ENCODE results near the gene TNFSF13B.
"Not testable (repeated sequence)": the region's sequence is repeated elsewhere in the genome, so short reads cannot be mapped to it uniquely, and the experiment has no call there.

TNFSF13B gene

GRCh38 chr13:108269601-108270328 lies at the start of gene TNFSF13B:
Gene TNFSF13B, plus strand, starts transcription at chr13:108269718. Its CDS starts 178 bp downstream, at chr13:108269896.
- peak; percentile 74 for DNase-seq
- in situ Hi-C loops (cut with MboI; ENCODE audit: low pct_unique_long_range_greater_than_20kb, low sequenced_read_pairs): no loop called here

GRCh38 chr13:108220041-108220440 lies 49.5 kb upstream of the TNFSF13B start:
- DNase-seq: no peak
- in situ Hi-C loops (cut with MboI; ENCODE audit: low pct_unique_long_range_greater_than_20kb, low sequenced_read_pairs): no loop called here

- DNase-seq: no peak
- in situ Hi-C loops (cut with MboI; ENCODE audit: low pct_unique_long_range_greater_than_20kb, low sequenced_read_pairs): no loop called here
Observed at GRCh38 chr13:108223687-108224503, 45.6 kb upstream of the TNFSF13B start.

- in situ Hi-C loops (cut with MboI; ENCODE audit: low pct_unique_long_range_greater_than_20kb, low sequenced_read_pairs): no loop called here
- peak; percentile 20 for DNase-seq
Observed at GRCh38 chr13:108225440-108225839, 44.1 kb upstream of the TNFSF13B start.

- no peak for DNase-seq
Observed at GRCh38 chr13:108226184-108226583, 43.3 kb upstream of the TNFSF13B start.

GRCh38 chr13:108227651-108228272 lies 41.8 kb upstream of the TNFSF13B start:
- in situ Hi-C loops (cut with MboI; ENCODE audit: low pct_unique_long_range_greater_than_20kb, low sequenced_read_pairs): no loop called here
- peak; percentile 70 for DNase-seq

More at GRCh38 chr13:108226184-108226583, 43.3 kb upstream of the TNFSF13B start:
- in situ Hi-C loops (cut with MboI; ENCODE audit: low pct_unique_long_range_greater_than_20kb, low sequenced_read_pairs): no loop called here

GRCh38 chr13:108230377-108230776 lies 39.1 kb upstream of the TNFSF13B start:
- DNase-seq: no peak
- in situ Hi-C loops (cut with MboI; ENCODE audit: low pct_unique_long_range_greater_than_20kb, low sequenced_read_pairs): no loop called here

GRCh38 chr13:108249150-108249549 lies 20.4 kb upstream of the TNFSF13B start:
- DNase-seq: no peak

GRCh38 chr13:108257248-108257647 lies 12.3 kb upstream of the TNFSF13B start:
- DNase-seq: no peak
- in situ Hi-C loops (cut with MboI; ENCODE audit: low pct_unique_long_range_greater_than_20kb, low sequenced_read_pairs): no loop called here

More at GRCh38 chr13:108249150-108249549, 20.4 kb upstream of the TNFSF13B start:
- in situ Hi-C loops (cut with MboI; ENCODE audit: low pct_unique_long_range_greater_than_20kb, low sequenced_read_pairs): no loop called here

- no peak for DNase-seq
- in situ Hi-C loops (cut with MboI; ENCODE audit: low pct_unique_long_range_greater_than_20kb, low sequenced_read_pairs): no loop called here
Observed at GRCh38 chr13:108263621-108264355, 5.7 kb upstream of the TNFSF13B start.

- peak; percentile 76 for DNase-seq
- in situ Hi-C loops (cut with MboI; ENCODE audit: low pct_unique_long_range_greater_than_20kb, low sequenced_read_pairs): no loop called here
Observed at GRCh38 chr13:108266321-108266990, 3.1 kb upstream of the TNFSF13B start.

- in situ Hi-C loops (cut with MboI; ENCODE audit: low pct_unique_long_range_greater_than_20kb, low sequenced_read_pairs): no loop called here
Observed at GRCh38 chr13:108267347-108267746, 2.2 kb upstream of the TNFSF13B start.

GRCh38 chr13:108267855-108268254 lies 1.7 kb upstream of the TNFSF13B start:
- DNase-seq; in situ Hi-C loops (cut with MboI; ENCODE audit: low pct_unique_long_range_greater_than_20kb, low sequenced_read_pairs): not testable (repeated sequence)

More at GRCh38 chr13:108267347-108267746, 2.2 kb upstream of the TNFSF13B start:
- no peak for DNase-seq

GRCh38 chr13:108268466-108269112 lies 929 bp upstream of the TNFSF13B start:
- in situ Hi-C loops (cut with MboI; ENCODE audit: low pct_unique_long_range_greater_than_20kb, low sequenced_read_pairs): no loop called here
- DNase-seq: no peak

GRCh38 chr13:108270442-108270841 lies 924 bp downstream of the TNFSF13B start:
- peak; percentile 48 for DNase-seq
- in situ Hi-C loops (cut with MboI; ENCODE audit: low pct_unique_long_range_greater_than_20kb, low sequenced_read_pairs): no loop called here

GRCh38 chr13:108272333-108272732 lies 2.8 kb downstream of the TNFSF13B start:
- in situ Hi-C loops (cut with MboI; ENCODE audit: low pct_unique_long_range_greater_than_20kb, low sequenced_read_pairs): no loop called here
- no peak for DNase-seq

GRCh38 chr13:108273429-108274118 lies 4.1 kb downstream of the TNFSF13B start:
- in situ Hi-C loops (cut with MboI; ENCODE audit: low pct_unique_long_range_greater_than_20kb, low sequenced_read_pairs): no loop called here
- no peak for DNase-seq

GRCh38 chr13:108274718-108275117 lies 5.2 kb downstream of the TNFSF13B start:
- in situ Hi-C loops (cut with MboI; ENCODE audit: low pct_unique_long_range_greater_than_20kb, low sequenced_read_pairs): no loop called here
- no peak for DNase-seq

Data from KBM-7 (cell line).